GM23338 (cell line): Measurements from ENCODE around the gene A2ML1. TPM values are rescaled to one million over a fixed set of nuclear protein-coding genes. Genes with fewer than 3 reads are reported as not detected.

ENCODE experiments used
- ATAC-seq: fragments of 200-7000 bp; cut with Tn5 transposase; 3 replicates; pipeline ENCODE4 v1.9.1; 2020
- DNase-seq: peaks from one replicate; pipeline ENCODE4 v3.0.0-alpha.2; 2015; ENCODE audit warnings: low spot score
- H2AFZ ChIP-seq: fragments of 200-600 bp; sonication (generic); 2 replicates; pipeline ENCODE4 v1.8.0; 2016; ENCODE audit warnings: antibody characterized with exemption, mild to moderate bottlenecking, moderate library complexity
- H3F3A ChIP-seq: fragments of 200-600 bp; sonication (generic); replicated peaks from 2 replicates; pipeline ENCODE4 v1.8.0; 2017; ENCODE audit warnings: antibody characterized with exemption, mixed run types, low read depth
- H3K27ac ChIP-seq: fragments of 200-600 bp; sonication (generic); 2 replicates; pipeline ENCODE4 v1.6.1; 2016; ENCODE audit warnings: low read depth
- H3K27me3 ChIP-seq: fragments of 200-600 bp; sonication (generic); 2 replicates; pipeline ENCODE4 v1.8.0; 2016; ENCODE audit warnings: mild to moderate bottlenecking, mixed run types, moderate library complexity; ENCODE audit not compliant: insufficient read depth
- H3K36me3 ChIP-seq: fragments of 200-600 bp; sonication (generic); 2 replicates; pipeline ENCODE4 v1.8.0; 2016; ENCODE audit warnings: mild to moderate bottlenecking; ENCODE audit not compliant: insufficient read depth
- H3K4me1 ChIP-seq: fragments of 200-600 bp; sonication (generic); 2 replicates; pipeline ENCODE4 v1.8.0; 2016; ENCODE audit warnings: mild to moderate bottlenecking, moderate library complexity; ENCODE audit not compliant: insufficient read depth
- H3K4me2 ChIP-seq: fragments of 200-600 bp; sonication (generic); 2 replicates; pipeline ENCODE4 v1.7.1; 2017; ENCODE audit warnings: mixed run types
- H3K4me3 ChIP-seq: fragments of 200-600 bp; sonication (generic); 2 replicates; pipeline ENCODE4 v1.6.1; 2016; ENCODE audit warnings: mixed run types
- H3K79me2 ChIP-seq: fragments of 200-600 bp; sonication (generic); replicated peaks from 2 replicates; pipeline ENCODE4 v1.8.0; 2017; ENCODE audit warnings: mild to moderate bottlenecking; ENCODE audit not compliant: insufficient read depth
- H3K9me2 ChIP-seq: fragments of 200-600 bp; sonication (generic); 2 replicates; pipeline ENCODE4 v1.8.0; 2017; ENCODE audit not compliant: insufficient read depth
- H4K20me1 ChIP-seq: fragments of 200-600 bp; sonication (generic); replicated peaks from 2 replicates; pipeline ENCODE4 v1.8.0; 2017; ENCODE audit warnings: mild to moderate bottlenecking; ENCODE audit not compliant: insufficient read depth
- H3K27ac Mint-ChIP-seq: 2 replicates; pipeline ENCODE4 v1.8.0; 2020; ENCODE audit warnings: inconsistent platforms, mild to moderate bottlenecking, moderate library complexity, mixed read lengths
- H3K27me3 Mint-ChIP-seq: 3 replicates; pipeline ENCODE4 v1.8.0; 2022; ENCODE audit warnings: low read depth, mild to moderate bottlenecking, moderate library complexity, mixed read lengths, inconsistent platforms; ENCODE audit not compliant: insufficient read depth, poor library complexity
- H3K36me3 Mint-ChIP-seq: 3 replicates; pipeline ENCODE4 v1.8.0; 2021; ENCODE audit warnings: low read depth, mild to moderate bottlenecking, inconsistent platforms, moderate library complexity, mixed read lengths
- H3K4me1 Mint-ChIP-seq: 3 replicates; pipeline ENCODE4 v1.8.0; 2020; ENCODE audit warnings: mild to moderate bottlenecking, inconsistent platforms, mixed read lengths
- H3K4me3 Mint-ChIP-seq: 3 replicates; pipeline ENCODE4 v1.8.0; 2021; ENCODE audit warnings: moderate library complexity, mild to moderate bottlenecking, inconsistent platforms, mixed read lengths
- H3K9me3 Mint-ChIP-seq: 3 replicates; pipeline ENCODE4 v1.8.0; 2020; ENCODE audit warnings: moderate library complexity, mild to moderate bottlenecking, inconsistent platforms, mixed read lengths
- CTCF ChIP-seq, 2 experiments: fragments of 200-600 bp in 1 of 2; sonication (generic) in 1 of 2; conservative IDR thresholded peaks; 2 replicates each; pipeline versions ENCODE4 v1.5.1 to v1.6.1; 2016 to 2017; ENCODE audit warnings: antibody characterized with exemption in 2 of 2, low read depth in 2 of 2, mild to moderate bottlenecking in 2 of 2, moderate library complexity in 1 of 2
- EZH2 ChIP-seq: fragments of 200-600 bp; sonication (generic); IDR thresholded peaks from one replicate; pipeline ENCODE4 v1.8.0; 2017; ENCODE audit warnings: antibody characterized with exemption, mild to moderate bottlenecking, low read depth; ENCODE audit not compliant: unreplicated experiment
- EZH2phosphoT487 ChIP-seq: fragments of 200-600 bp; sonication (generic); IDR thresholded peaks from one replicate; pipeline ENCODE4 v1.8.1; 2018; ENCODE audit warnings: antibody characterized with exemption; ENCODE audit not compliant: unreplicated experiment
- JUNB ChIP-seq: IDR thresholded peaks from one replicate; pipeline ENCODE4 v1.6.1; 2016; ENCODE audit warnings: antibody characterized with exemption; ENCODE audit not compliant: unreplicated experiment
- NANOG ChIP-seq: IDR thresholded peaks from 2 replicates; pipeline ENCODE4 v1.6.1; 2016; ENCODE audit warnings: antibody characterized with exemption, borderline replicate concordance
- POLR2AphosphoS5 ChIP-seq: IDR thresholded peaks from 2 replicates; pipeline ENCODE4 v1.6.1; 2016; ENCODE audit warnings: antibody characterized with exemption, low read depth
- REST ChIP-seq: IDR thresholded peaks from one replicate; pipeline ENCODE4 v1.6.1; 2018; ENCODE audit warnings: antibody characterized with exemption; ENCODE audit not compliant: unreplicated experiment
- STAT1 ChIP-seq: IDR thresholded peaks from one replicate; pipeline ENCODE4 v1.6.1; 2016; ENCODE audit warnings: antibody characterized with exemption; ENCODE audit not compliant: unreplicated experiment
- ZNF114 ChIP-seq: fragments of 250-450 bp; sonication (Bioruptor Pico); IDR thresholded peaks from 2 replicates; pipeline ENCODE4 v1.5.0; 2020; ENCODE audit warnings: mild to moderate bottlenecking, moderate library complexity
- ZNF331 ChIP-seq: fragments of 250-450 bp; sonication (Bioruptor Pico); IDR thresholded peaks from 2 replicates; pipeline ENCODE4 v1.5.0; 2020; ENCODE audit warnings: low read depth, mild to moderate bottlenecking, moderate library complexity
- polyA plus RNA-seq: library from polyadenylated mRNA; unstranded; fragments of >200 nt; fragmentation: Nextera tagmentation; extraction: Ambion mirVana; gene quantifications from 2 replicates; pipeline ENCODE4 v1.2.1, GENCODE V29; 2016
- total RNA-seq: library from RNA; depleted of rRNA; stranded (reverse); fragments of >200 nt; shearing (Covaris generic); gene quantifications from 2 replicates; pipeline ENCODE4 v1.2.3, GENCODE V29; 2014

Gene A2ML1
- total and polyA plus RNA-seq, 2 experiments from 2014 or later = 3.8 to 6.0 TPM

GRCh38 chr12:8890313-8891085, 68.1 kb downstream of the A2ML1 start:
- Histone ChIP-seq H3K27ac (peak overlapping the region; percentile 0; the same call in 1 of the 2 replicates), H3K27me3 (no peaks in the 10 kb centered on the region), H3K9me2 (no peaks in the 10 kb centered on the region), H3K79me2 (no peaks in the 10 kb centered on the region), H3F3A (no peaks in the 10 kb centered on the region), H3K4me3 (peak overlapping the region; percentile 45), H4K20me1 (no peaks in the 10 kb centered on the region), H3K4me2 (peak overlapping the region; percentile 70), H3K36me3 (no peaks in the 10 kb centered on the region), H3K4me1 (peaks cover 11% of the 10 kb centered on the region), H2AFZ (peak overlapping the region; percentile 53; the same call in 1 of the 2 replicates)
- H3K4me1 Mint-ChIP-seq = peaks cover 11% of the 10 kb centered on the region; the same call in 2 of the 3 replicates
- ATAC-seq = peak; percentile 96
- DNase-seq = peak; percentile 82
- H3K4me3 Mint-ChIP-seq = peak overlapping the region; percentile 71
- H3K9me3 Mint-ChIP-seq = peaks cover 14% of the 10 kb centered on the region
- peaks cover 17% of the 10 kb centered on the region for H3K36me3 Mint-ChIP-seq
- peaks cover 2% of the 10 kb centered on the region for H3K27me3 Mint-ChIP-seq
- peak overlapping the region; percentile 89 for H3K27ac Mint-ChIP-seq
- TF ChIP-seq STAT1 (no peak), CTCF (conservative IDR thresholded peaks at IDR 0.05; ENCODE audit: low read depth in 2 of 2) (peak; percentile 88 to 98)

- no peaks in the 10 kb centered on the region for H4K20me1 ChIP-seq
- Mint-ChIP-seq H3K4me3 (no peak overlapping the region), H3K9me3 (peaks cover 17% of the 10 kb centered on the region), H3K36me3 (peaks cover 21% of the 10 kb centered on the region), H3K27me3 (peaks cover 4% of the 10 kb centered on the region), H3K27ac (no peak overlapping the region), H3K4me1 (peaks cover 11% of the 10 kb centered on the region; the same call in 2 of the 3 replicates)
- H3K4me1 ChIP-seq = peaks cover 7% of the 10 kb centered on the region
- no peaks in the 10 kb centered on the region for H3K9me2 ChIP-seq
- H3F3A ChIP-seq = no peaks in the 10 kb centered on the region
- H2AFZ ChIP-seq = no peak overlapping the region
- no peaks in the 10 kb centered on the region for H3K36me3 ChIP-seq
- no peak overlapping the region for H3K27ac ChIP-seq
- no peak overlapping the region for H3K4me2 ChIP-seq
- no peak for DNase-seq
- no peaks in the 10 kb centered on the region for H3K79me2 ChIP-seq
- ATAC-seq = no peak
- H3K27me3 ChIP-seq = no peaks in the 10 kb centered on the region
- no peak overlapping the region for H3K4me3 ChIP-seq
- TF ChIP-seq EZH2 (no peak), JUNB (no peak), ZNF331 (no peak), ZNF114 (no peak), POLR2AphosphoS5 (no peak), STAT1 (no peak), REST (no peak), NANOG (no peak), EZH2phosphoT487 (no peak)
Measured at GRCh38 chr12:8891976-8892375, 69.6 kb downstream of the A2ML1 start.
